Fibroblast of skin of right quadriceps (primary cell): ENCODE data around the gene OR5AU1.

Experiments used
- DNase-seq: peaks from one replicate; pipeline ENCODE4 v3.0.0-alpha.2; 2013

Gene OR5AU1

GRCh38 chr14:21155963-21156362 is at the start of gene OR5AU1:
Gene OR5AU1, minus strand, starts transcription at chr14:21156063. Its CDS starts 191 bp downstream, at chr14:21155872.
- no peak for DNase-seq

DNA sequence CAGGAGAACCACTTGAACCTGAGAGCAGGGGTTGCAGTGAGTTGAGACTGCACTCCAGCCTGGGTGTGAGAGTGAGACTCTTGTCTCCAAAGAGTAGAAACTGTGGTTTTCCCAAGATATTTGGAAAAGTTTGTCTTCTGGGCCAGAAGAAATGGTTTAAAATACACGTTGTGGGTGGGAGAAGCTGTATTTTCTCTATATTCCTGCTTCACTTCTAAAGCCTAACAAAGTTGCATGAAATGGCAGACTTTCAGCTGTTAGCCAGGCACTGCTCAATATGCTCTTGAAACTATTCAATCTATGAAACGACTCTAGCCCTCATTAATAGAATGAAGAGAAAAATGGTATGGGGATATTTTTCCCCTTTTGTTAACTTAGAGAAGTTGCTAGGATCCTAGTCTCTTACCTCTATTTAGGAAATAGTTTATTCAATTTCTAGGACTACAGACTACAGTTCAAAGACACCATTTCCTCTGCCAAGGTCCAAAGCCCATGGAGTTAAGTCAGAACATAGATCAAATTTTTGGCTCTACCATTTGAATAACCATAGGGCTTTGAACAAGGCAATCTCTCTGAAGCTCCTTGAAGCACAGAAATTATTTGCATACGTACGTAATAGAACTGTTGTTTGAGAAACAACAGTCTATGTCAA is 49.3 kb upstream of the OR5AU1 start:
- DNase-seq: no peak

GRCh38 chr14:21204167-21205025 is 48.5 kb upstream of the OR5AU1 start:
- no peak for DNase-seq

GRCh38 chr14:21203470-21204166 is 47.8 kb upstream of the OR5AU1 start:
- no peak for DNase-seq

GRCh38 chr14:21202463-21203358 is 46.8 kb upstream of the OR5AU1 start:
- DNase-seq: no peak

DNA sequence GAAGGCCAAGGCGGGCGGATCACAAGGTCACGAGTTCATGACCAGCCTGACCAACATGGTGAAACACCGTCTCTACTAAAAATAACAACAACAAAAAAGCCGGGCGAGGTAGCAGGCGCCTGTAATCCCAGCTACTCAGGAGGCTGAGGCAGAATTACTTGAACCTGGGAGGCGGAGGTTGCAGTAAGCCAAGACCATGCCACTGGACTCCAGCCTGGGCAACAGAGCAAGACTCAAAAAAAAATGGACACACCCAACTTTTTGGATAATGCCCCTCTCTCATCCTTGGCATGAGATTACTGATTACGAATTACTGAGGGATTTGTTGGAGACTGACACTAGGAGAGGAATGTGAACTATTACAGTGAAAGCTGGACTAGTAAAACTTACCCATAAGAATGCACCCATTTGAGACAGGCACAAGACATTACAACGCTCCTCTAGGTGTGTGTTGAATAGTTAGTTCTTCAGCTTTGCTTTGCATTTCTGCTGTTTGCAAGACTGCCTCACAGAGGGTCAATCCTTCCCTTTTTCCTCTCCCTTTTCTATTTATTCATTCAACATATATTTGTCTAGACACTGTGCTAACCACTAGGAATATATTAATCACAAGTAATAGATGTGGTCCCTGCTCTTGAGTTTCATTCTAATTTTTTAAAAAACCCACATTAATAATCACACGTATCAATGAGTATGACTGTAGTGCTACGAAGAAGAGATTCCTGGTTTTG is 46.0 kb upstream of the OR5AU1 start:
- no peak for DNase-seq

- DNase-seq: no peak
Observed at GRCh38 chr14:21200752-21201461, 45.0 kb upstream of the OR5AU1 start.

GRCh38 chr14:21199611-21200560 is 44.0 kb upstream of the OR5AU1 start:
- peak; percentile 38 for DNase-seq

GRCh38 chr14:21197418-21198205 is 41.7 kb upstream of the OR5AU1 start:
- DNase-seq: no peak

GRCh38 chr14:21194597-21194996 is 38.7 kb upstream of the OR5AU1 start:
- no peak for DNase-seq

GRCh38 chr14:21192875-21193535 is 37.1 kb upstream of the OR5AU1 start:
- DNase-seq: peak; percentile 28

DNA sequence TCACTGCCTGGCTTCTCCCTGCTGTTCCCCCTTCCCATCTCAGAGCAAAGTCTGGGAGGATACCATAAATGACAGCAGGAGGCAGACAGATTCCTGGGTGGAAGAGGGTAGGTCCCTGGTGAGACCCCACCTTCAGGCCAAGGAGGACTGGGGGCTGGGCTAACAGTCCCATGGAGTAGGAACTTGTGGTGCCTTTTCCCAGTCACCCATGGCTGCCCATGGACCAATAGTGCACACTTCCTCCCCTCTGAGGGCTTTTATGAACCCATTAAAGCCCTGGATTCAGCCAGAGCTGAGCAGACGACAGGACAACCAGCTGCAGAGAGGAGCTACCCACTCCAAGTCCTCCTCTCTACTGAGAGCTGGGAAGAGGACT is 36.6 kb upstream of the OR5AU1 start:
- no peak for DNase-seq

DNA sequence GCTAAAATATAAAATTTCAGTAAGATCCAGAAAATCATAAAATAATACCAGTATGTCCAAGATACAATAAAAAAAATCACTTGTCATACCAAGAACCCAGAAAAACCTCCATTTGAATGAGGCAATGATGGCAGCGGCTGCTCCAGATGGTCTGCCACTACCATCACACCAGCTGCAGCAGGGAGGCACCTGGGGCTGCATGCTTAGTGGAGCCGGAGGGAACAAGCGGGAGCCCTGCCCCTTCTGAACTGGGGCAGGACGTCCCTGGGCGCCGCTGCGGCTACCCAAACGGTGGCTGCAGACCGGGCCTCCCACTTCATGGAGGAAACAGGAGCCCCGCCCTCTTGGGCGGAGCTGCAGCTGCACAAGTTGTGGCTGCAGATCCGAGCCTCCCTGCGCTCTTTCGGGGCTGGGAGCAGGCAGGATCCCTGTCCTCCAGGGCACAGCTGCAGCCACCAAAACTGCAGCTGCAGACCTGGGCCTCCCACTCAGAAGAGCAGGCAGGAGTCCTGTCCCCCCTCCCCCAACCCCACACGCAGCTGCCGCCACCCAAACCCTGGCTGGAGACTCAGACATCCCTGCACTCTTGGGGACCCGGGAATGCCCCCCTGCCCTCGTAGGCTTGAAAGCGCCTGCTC is 36.1 kb upstream of the OR5AU1 start:
- DNase-seq: peak; percentile 27

- DNase-seq: no peak
Observed at GRCh38 chr14:21191261-21191808, 35.5 kb upstream of the OR5AU1 start.

GRCh38 chr14:21185491-21185890 is 29.6 kb upstream of the OR5AU1 start:
- DNase-seq: peak; percentile 27

GRCh38 chr14:21184254-21184653 is 28.4 kb upstream of the OR5AU1 start:
- no peak for DNase-seq

DNA sequence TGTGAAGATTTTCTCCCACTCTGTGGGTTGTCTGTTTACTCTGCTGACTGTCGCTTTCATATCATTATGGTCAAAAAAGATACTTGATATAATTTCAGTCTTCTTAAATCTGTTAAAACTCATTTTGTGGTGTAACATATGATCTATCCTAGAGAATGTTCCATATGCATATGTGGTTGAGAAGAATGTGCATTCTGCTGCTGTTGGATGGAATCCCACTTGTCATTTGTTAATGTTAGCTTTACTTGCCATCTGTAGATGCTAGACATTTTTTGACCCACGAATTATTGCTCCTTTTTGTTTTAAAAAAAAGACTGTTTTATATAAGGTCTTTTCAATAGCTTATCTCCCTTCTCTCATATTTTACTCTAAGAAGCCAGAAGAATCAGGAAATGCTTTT is 26.3 kb upstream of the OR5AU1 start:
- DNase-seq: no peak

DNA sequence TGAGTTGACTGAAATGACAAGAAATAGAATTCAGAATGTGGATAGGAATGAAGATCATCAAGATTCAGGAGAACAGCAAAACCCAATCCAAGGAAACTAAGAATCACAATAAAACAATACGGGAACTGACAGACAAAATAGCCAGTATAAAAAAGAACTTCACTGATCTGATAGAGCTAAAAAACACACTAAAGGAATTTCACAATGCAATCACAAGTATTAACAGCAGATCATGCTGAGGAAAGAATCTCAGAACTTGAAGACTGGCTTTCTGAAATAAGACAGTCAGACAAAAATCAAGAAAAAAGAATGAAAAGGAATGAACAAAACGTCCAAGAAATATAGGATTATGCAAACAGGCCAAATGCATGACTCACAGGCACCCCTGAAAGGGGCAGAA is 15.3 kb upstream of the OR5AU1 start:
- DNase-seq: no peak
